HG03045 (cell line): ENCODE results near the gene NDUFAF2.
"Not testable (repeated sequence)": the region's sequence is repeated elsewhere in the genome, so short reads cannot be mapped to it uniquely, and the experiment has no call there.

ENCODE experiments used
- ATAC-seq: cut with Tn5 transposase; IDR thresholded peaks from one replicate; pipeline ENCODE4 v1.9.1; 2021; ENCODE audit warnings: mild to moderate bottlenecking, moderate library complexity; ENCODE audit not compliant: unreplicated experiment

Gene NDUFAF2

DNA sequence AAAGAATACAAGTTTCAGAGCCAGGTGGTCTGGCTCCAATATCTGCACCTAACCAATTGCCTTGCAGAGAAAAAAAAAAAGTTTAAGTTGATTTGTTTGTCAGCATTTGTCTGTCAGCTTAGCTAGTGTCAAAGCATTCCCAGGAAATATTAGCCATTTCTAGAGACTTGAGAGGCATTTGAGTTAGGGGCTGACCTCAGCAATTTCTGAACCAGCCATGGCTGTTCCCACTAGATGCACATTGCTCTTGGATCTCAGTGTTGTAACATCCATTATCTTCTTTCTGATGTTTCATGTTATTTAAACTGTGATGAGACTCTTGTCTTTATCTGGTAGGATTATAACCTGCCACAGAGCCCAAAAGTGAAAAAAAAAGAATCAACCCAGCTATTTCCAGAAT, 102.3 kb downstream of the NDUFAF2 start:
- no peak for ATAC-seq

- ATAC-seq: no peak
Observed at GRCh38 chr5:61048534-61048933, 103.5 kb downstream of the NDUFAF2 start.

- ATAC-seq: no peak
Observed at GRCh38 chr5:61050292-61050691, 105.3 kb downstream of the NDUFAF2 start.

GRCh38 chr5:61051267-61051666, 106.3 kb downstream of the NDUFAF2 start:
- ATAC-seq: no peak

- ATAC-seq: no peak
Observed at GRCh38 chr5:61052882-61053281, 107.9 kb downstream of the NDUFAF2 start.

DNA sequence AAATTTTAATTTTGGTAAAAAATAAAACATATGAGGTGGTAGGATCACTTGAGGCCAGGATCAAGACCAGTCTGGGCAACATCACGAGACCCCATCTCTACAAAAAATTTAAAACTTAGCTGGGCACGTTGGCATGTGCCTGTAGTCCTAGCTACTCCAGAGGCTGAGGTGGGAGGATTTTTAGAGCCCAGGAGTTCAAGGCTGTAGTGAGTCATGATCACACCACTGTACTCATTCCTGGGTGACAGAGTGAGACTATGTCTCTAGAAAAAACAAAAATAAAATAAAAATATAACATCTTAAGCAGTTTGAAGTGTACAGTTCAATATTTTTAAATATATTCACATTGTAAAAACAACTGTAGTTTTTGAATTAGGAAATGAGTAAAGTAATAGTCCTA, 108.9 kb downstream of the NDUFAF2 start:
- no peak for ATAC-seq

- ATAC-seq: no peak
Observed at GRCh38 chr5:61055434-61056006, 110.5 kb downstream of the NDUFAF2 start.

DNA sequence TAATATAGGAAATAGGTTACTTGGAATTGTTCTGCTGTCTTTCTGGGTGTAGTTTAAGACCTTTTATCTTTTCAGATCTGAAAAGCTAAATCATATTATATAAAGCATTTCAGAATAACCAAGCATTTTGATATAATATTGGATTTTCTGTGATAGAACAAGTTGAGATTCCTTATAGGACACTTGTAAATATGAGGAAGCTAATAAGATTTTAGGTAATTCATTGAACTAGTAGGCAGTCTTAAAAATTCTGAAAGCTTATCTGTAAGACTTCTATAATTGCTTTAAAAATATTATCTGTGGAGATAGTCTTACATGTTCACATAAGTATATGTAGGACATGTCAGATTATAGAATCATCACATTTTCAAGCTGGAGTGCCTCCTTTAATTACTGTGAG, 114.5 kb downstream of the NDUFAF2 start:
- ATAC-seq: no peak

GRCh38 chr5:61069150-61069549, 124.1 kb downstream of the NDUFAF2 start:
- no peak for ATAC-seq

GRCh38 chr5:61071526-61071925, 126.5 kb downstream of the NDUFAF2 start:
- ATAC-seq: no peak

- ATAC-seq: no peak
Observed at GRCh38 chr5:61076626-61077025, 131.6 kb downstream of the NDUFAF2 start.

GRCh38 chr5:61081741-61082140, 136.7 kb downstream of the NDUFAF2 start:
- ATAC-seq: no peak

DNA sequence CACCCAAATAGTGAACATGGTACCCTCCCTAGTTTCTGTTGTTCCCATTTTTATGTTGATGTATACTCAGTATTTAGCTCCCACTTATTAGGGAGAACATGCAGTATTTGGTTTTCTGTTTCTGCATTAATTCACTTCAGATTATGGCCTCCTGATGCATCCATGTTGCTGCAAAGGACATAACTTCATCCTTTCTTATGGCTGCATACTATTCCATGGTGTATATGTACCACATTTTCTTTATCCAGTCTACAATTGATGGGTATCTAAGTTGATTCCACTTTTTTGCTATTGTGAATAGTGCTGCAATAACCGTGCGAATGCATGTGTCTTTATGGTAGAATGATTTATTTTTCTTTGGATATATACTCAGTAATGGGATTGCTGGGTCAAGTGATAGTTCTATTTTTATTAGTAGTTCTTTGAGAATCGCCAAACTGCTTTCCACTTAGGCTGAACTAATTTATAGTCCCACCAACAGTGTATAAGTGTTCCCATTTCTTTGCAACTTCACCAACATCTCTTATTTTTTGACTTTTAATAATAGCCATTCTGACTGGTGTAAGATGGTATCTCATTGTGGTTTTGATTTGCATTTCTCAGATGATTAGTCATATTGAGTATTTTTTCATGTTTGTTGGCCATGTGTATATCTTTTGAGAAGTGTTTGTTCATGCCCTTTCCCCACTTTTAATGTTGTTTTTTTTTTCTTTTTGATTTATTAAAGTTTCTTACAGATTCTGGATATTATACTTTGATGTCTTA, 137.7 kb downstream of the NDUFAF2 start:
- ATAC-seq: no peak

GRCh38 chr5:61084658-61085057, 139.7 kb downstream of the NDUFAF2 start:
- ATAC-seq: no peak

- no peak for ATAC-seq
Observed at GRCh38 chr5:61085885-61086284, 140.9 kb downstream of the NDUFAF2 start.

DNA sequence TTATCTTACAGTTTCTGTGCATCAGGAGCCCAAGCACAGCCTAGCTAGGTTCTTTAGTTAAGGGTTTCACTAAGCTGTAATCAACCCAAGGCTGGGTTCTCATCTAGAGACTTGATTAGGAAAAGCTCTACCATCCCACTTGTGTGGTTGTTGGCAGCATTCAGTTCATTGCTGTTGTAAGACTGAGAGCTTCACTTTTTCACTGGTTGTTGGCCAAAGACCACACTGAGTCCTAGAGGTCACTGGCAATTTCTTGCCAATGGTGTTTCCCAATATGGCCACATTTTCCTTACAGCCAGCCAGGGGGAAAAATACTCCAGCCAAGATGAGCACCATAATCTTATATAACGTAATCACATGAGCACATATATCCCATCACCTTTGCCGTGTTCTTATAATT, 142.9 kb downstream of the NDUFAF2 start:
- ATAC-seq: no peak

GRCh38 chr5:61089351-61089750, 144.3 kb downstream of the NDUFAF2 start:
- no peak for ATAC-seq

GRCh38 chr5:61093046-61093771, 148.2 kb downstream of the NDUFAF2 start:
- not testable (repeated sequence) for ATAC-seq

DNA sequence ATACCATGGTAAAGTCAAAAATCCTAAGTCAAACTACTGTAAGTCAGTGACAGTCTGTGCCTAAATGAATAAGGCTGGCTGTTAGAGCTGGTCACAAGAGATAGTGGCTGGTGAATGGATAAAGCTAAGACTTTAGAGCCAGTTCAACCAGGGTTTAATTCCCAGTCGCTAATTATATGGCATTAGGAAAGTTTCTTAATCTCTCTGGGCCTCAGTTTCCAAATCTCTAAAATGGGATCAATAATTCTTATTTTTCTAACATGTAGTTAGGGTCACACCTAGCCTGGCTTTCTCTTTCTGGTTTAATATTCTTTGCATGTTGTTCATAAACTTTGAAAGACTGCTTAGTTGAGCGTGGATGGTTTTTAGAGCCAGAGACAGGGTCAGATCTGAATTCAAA, 152.5 kb downstream of the NDUFAF2 start:
- ATAC-seq: no peak

GRCh38 chr5:61098251-61098995, 153.4 kb downstream of the NDUFAF2 start:
- no peak for ATAC-seq

GRCh38 chr5:61100437-61100836, 155.4 kb downstream of the NDUFAF2 start:
- no peak for ATAC-seq
